Astrocyte (in vitro differentiated cells and primary cell): Measurements from ENCODE around the gene CDH8. TPM values are rescaled to one million over a fixed set of nuclear protein-coding genes. Genes with fewer than 3 reads are reported as not detected.

Experiments used
- DNase-seq: peaks from one replicate; pipeline ENCODE4 v3.0.0-alpha.2; 2010; ENCODE audit warnings: low read depth
- FAIRE-seq: peaks from 2 replicates; lab custom pipeline; 2011; peaks lifted over from hg19 to GRCh38; lab: Jason Lieb, UNC
- H2AFZ ChIP-seq: 2 replicates; pipeline ENCODE4 v1.6.0; 2012; ENCODE audit warnings: low read depth, low read length, inconsistent platforms
- H3K27ac ChIP-seq: 2 replicates; pipeline ENCODE4 v1.5.1; 2011; ENCODE audit warnings: low read depth, low read length, inconsistent platforms
- H3K27me3 ChIP-seq: 2 replicates; pipeline ENCODE4 v1.6.0; 2011; ENCODE audit warnings: low read length, inconsistent platforms; ENCODE audit not compliant: insufficient read depth
- H3K36me3 ChIP-seq: 2 replicates; pipeline ENCODE4 v1.5.1; 2011; ENCODE audit warnings: low read length, inconsistent platforms; ENCODE audit not compliant: insufficient read depth
- H3K4me1 ChIP-seq: 2 replicates; pipeline ENCODE4 v1.5.1; 2011; ENCODE audit warnings: low read length, inconsistent platforms; ENCODE audit not compliant: insufficient read depth
- H3K4me2 ChIP-seq: 2 replicates; pipeline ENCODE4 v1.6.0; 2012; ENCODE audit warnings: low read length, inconsistent platforms
- H3K4me3 ChIP-seq: 2 replicates; pipeline ENCODE4 v1.5.1; 2011; ENCODE audit warnings: low read depth, mild to moderate bottlenecking, low read length, inconsistent platforms; ENCODE audit not compliant: insufficient read depth
- H3K79me2 ChIP-seq: 2 replicates; pipeline ENCODE4 v1.6.0; 2012; ENCODE audit warnings: mild to moderate bottlenecking, low read length, inconsistent platforms; ENCODE audit not compliant: insufficient read depth
- H3K9ac ChIP-seq: 2 replicates; pipeline ENCODE4 v1.6.0; 2012; ENCODE audit warnings: mild to moderate bottlenecking, low read length, inconsistent platforms
- H3K9me3 ChIP-seq: 2 replicates; pipeline ENCODE4 v1.5.1; 2012; ENCODE audit warnings: low read depth, mild to moderate bottlenecking, low read length, inconsistent platforms; ENCODE audit not compliant: insufficient read depth
- H4K20me1 ChIP-seq: 2 replicates; pipeline ENCODE4 v1.6.0; 2012; ENCODE audit warnings: low read length, inconsistent platforms; ENCODE audit not compliant: insufficient read depth
- H3K27ac Mint-ChIP-seq: one replicate; pipeline ENCODE4 v1.8.0; 2021; ENCODE audit warnings: mild to moderate bottlenecking, mixed read lengths; ENCODE audit not compliant: unreplicated experiment
- H3K27me3 Mint-ChIP-seq: one replicate; pipeline ENCODE4 v1.8.0; 2021; ENCODE audit warnings: low read depth, mixed read lengths; ENCODE audit not compliant: unreplicated experiment
- H3K36me3 Mint-ChIP-seq: one replicate; pipeline ENCODE4 v1.8.0; 2021; ENCODE audit warnings: low read depth, mixed read lengths; ENCODE audit not compliant: unreplicated experiment
- H3K4me1 Mint-ChIP-seq: one replicate; pipeline ENCODE4 v1.8.0; 2021; ENCODE audit warnings: low read depth, mixed read lengths; ENCODE audit not compliant: unreplicated experiment
- H3K4me3 Mint-ChIP-seq: one replicate; pipeline ENCODE4 v1.8.0; 2021; ENCODE audit warnings: mild to moderate bottlenecking, moderate library complexity, mixed read lengths; ENCODE audit not compliant: unreplicated experiment
- H3K9me3 Mint-ChIP-seq: one replicate; pipeline ENCODE4 v1.8.0; 2021; ENCODE audit warnings: mild to moderate bottlenecking, mixed read lengths; ENCODE audit not compliant: unreplicated experiment
- CTCF ChIP-seq: IDR thresholded peaks from 2 replicates; pipeline ENCODE4 v1.5.1; 2011; ENCODE audit warnings: low read depth, mild to moderate bottlenecking, inconsistent platforms, low read length, moderate library complexity; ENCODE audit not compliant: insufficient read depth
- EZH2 ChIP-seq: IDR thresholded peaks from 2 replicates; pipeline ENCODE4 v1.6.1; 2012; ENCODE audit warnings: mild to moderate bottlenecking, low read length, inconsistent platforms; ENCODE audit not compliant: insufficient read depth
- total RNA-seq: library from RNA; stranded (reverse); gene quantifications from 2 replicates; pipeline ENCODE4 v1.2.1, GENCODE V29; 2021

The CDH8 gene
- total RNA-seq, 1 donor from 2014 or later, result 17.5 TPM

GRCh38 chr16:61887903-61888302 lies 148.3 kb downstream of the CDH8 start:
- no peak overlapping the region for H3K4me3 Mint-ChIP-seq
- peak overlapping the region; percentile 34 for H2AFZ ChIP-seq
- H3K36me3 ChIP-seq, result no peaks in the 10 kb centered on the region
- H3K4me1 Mint-ChIP-seq, result peaks cover 12% of the 10 kb centered on the region
- H3K36me3 Mint-ChIP-seq, result no peaks in the 10 kb centered on the region
- no peak overlapping the region for H3K27ac ChIP-seq
- no peaks in the 10 kb centered on the region for H3K4me1 ChIP-seq
- FAIRE-seq (no peak), DNase-seq (peak; percentile 63)
- no peaks in the 10 kb centered on the region for H4K20me1 ChIP-seq
- H3K4me3 ChIP-seq, result no peak overlapping the region
- H3K79me2 ChIP-seq, result no peaks in the 10 kb centered on the region
- H3K27ac Mint-ChIP-seq, result peak overlapping the region; percentile 84
- H3K27me3 Mint-ChIP-seq, result no peaks in the 10 kb centered on the region
- TF ChIP-seq CTCF (no peak), EZH2 (no peak)
- no peak overlapping the region for H3K4me2 ChIP-seq
- H3K9ac ChIP-seq, result no peak overlapping the region
- H3K9me3 Mint-ChIP-seq, result no peaks in the 10 kb centered on the region
- no peaks in the 10 kb centered on the region for H3K27me3 ChIP-seq
- no peaks in the 10 kb centered on the region for H3K9me3 ChIP-seq

- no peak for FAIRE-seq
- Histone ChIP-seq H3K9ac (no peak overlapping the region), H3K27ac (no peak overlapping the region), H3K36me3 (no peaks in the 10 kb centered on the region), H3K79me2 (no peaks in the 10 kb centered on the region), H3K4me3 (no peak overlapping the region), H3K27me3 (no peaks in the 10 kb centered on the region), H3K4me2 (no peak overlapping the region), H4K20me1 (no peaks in the 10 kb centered on the region), H3K9me3 (no peaks in the 10 kb centered on the region), H2AFZ (no peak overlapping the region), H3K4me1 (no peaks in the 10 kb centered on the region)
- Mint-ChIP-seq H3K4me1 (peaks cover 12% of the 10 kb centered on the region), H3K9me3 (no peaks in the 10 kb centered on the region), H3K27me3 (no peaks in the 10 kb centered on the region), H3K27ac (no peak overlapping the region), H3K36me3 (no peaks in the 10 kb centered on the region), H3K4me3 (no peak overlapping the region)
- no peak for TF ChIP-seq EZH2
- no peak for TF ChIP-seq CTCF
- no peak for DNase-seq
Measured at GRCh38 chr16:61885343-61885742, 150.9 kb downstream of the CDH8 start.

GRCh38 chr16:61879306-61879705 lies 156.9 kb downstream of the CDH8 start:
- H3K9me3 ChIP-seq, result no peaks in the 10 kb centered on the region
- H3K36me3 ChIP-seq, result no peaks in the 10 kb centered on the region
- no peak overlapping the region for H3K27ac ChIP-seq
- no peaks in the 10 kb centered on the region for H3K9me3 Mint-ChIP-seq
- H3K27me3 ChIP-seq, result no peaks in the 10 kb centered on the region
- FAIRE-seq, result no peak
- H3K27ac Mint-ChIP-seq, result no peak overlapping the region
- no peaks in the 10 kb centered on the region for H3K27me3 Mint-ChIP-seq
- H3K4me2 ChIP-seq, result no peak overlapping the region
- TF ChIP-seq EZH2 (no peak), CTCF (no peak)
- no peaks in the 10 kb centered on the region for H3K4me1 Mint-ChIP-seq
- no peak overlapping the region for H3K4me3 Mint-ChIP-seq
- no peaks in the 10 kb centered on the region for H4K20me1 ChIP-seq
- no peak overlapping the region for H2AFZ ChIP-seq
- H3K9ac ChIP-seq, result no peak overlapping the region
- no peaks in the 10 kb centered on the region for H3K4me1 ChIP-seq
- no peaks in the 10 kb centered on the region for H3K79me2 ChIP-seq
- DNase-seq, result no peak
- H3K36me3 Mint-ChIP-seq, result no peaks in the 10 kb centered on the region
- no peak overlapping the region for H3K4me3 ChIP-seq
